HG03565 (cell line): ENCODE data around the gene WWOX.
"Not testable (repeated sequence)": the region's sequence is repeated elsewhere in the genome, so short reads cannot be mapped to it uniquely, and the experiment has no call there.

Experiments used
- ATAC-seq: cut with Tn5 transposase; IDR thresholded peaks from one replicate; pipeline ENCODE4 v1.9.1; 2021; ENCODE audit warnings: mild to moderate bottlenecking, moderate library complexity; ENCODE audit not compliant: unreplicated experiment

Gene WWOX

DNA sequence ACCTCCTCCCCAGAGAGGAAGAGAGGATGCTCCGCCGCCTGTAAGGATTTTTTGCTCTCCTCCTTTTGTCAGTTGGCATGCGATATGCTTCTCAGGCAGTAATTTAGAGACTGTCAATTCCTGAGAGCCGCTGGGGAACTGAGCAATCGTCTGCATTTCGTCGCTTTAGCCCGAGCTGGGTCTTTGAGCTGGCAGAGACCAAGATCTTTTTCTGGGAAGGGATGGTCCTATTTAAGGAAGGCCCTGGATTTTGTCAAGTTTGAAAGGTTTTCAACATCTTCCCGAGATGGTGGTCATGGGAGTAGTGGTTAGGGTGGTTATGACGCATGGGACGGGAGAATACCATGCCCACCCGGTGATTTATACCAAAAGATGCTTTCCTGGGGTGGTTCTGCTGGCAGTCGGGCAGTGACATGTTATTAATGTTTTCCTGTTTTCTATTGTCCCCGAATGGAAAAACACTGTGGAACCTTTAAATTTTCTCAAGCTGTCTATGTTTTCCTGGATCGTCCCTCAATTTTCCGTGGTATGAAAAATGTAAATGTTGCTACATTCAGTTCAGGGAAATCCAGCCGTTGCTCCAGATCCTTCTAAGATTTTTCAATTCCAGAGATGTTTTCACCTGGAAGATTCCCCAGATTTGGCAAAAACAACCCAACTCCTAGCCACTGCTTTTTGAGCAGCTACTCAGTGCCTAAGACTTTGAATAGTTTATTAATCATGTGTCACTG, 914.6 kb downstream of the WWOX start:
- no peak for ATAC-seq

- no peak for ATAC-seq
These were observed 919.4 kb downstream of the WWOX start for GRCh38 chr16:79018650-79019429.

GRCh38 chr16:79019431-79019830, 920.0 kb downstream of the WWOX start:
- no peak for ATAC-seq

GRCh38 chr16:79021991-79022630, 922.7 kb downstream of the WWOX start:
- no peak for ATAC-seq

DNA sequence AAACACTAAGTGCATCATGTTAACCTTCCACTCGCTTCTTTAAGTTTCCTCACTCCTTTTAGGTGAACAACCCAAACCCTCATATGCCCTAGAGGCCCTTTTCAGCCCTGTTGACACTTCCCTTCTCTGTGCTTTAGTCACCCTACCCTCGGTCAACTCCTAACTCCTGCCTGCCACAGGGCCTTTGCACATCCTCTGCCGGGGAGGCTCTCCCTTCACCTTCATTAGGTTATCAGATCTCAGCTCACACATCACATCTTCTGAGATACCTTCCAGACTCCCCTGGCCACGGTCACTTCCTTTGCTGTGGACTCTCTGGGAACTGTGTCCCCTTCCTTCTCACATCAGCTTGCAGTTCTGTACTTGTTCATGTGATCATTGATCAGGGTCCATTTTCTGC, 926.7 kb downstream of the WWOX start:
- ATAC-seq = no peak

- no peak for ATAC-seq
These were observed 937.1 kb downstream of the WWOX start for GRCh38 chr16:79036541-79036940.

- no peak for ATAC-seq
These were observed 938.3 kb downstream of the WWOX start for GRCh38 chr16:79037521-79038373.

DNA sequence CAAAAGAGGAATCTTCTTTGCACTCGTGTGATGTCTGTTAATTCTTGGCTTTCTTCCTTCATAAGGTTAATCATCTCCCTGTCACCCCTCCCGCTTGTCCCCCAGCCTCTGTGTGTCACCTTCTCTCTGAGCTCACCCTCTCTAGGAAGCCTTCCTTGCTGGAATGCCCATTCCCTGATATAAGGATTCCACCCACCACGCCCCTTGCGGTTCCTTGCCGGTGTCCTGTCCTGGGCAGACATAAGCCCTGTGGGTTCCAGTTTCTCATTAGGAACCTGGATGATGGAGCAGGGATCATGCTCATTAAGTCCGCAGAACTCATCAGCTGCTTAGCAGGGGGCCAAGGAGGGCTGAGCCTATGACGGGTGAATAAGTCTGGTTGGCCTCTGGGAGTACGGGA, 941.8 kb downstream of the WWOX start:
- no peak for ATAC-seq

DNA sequence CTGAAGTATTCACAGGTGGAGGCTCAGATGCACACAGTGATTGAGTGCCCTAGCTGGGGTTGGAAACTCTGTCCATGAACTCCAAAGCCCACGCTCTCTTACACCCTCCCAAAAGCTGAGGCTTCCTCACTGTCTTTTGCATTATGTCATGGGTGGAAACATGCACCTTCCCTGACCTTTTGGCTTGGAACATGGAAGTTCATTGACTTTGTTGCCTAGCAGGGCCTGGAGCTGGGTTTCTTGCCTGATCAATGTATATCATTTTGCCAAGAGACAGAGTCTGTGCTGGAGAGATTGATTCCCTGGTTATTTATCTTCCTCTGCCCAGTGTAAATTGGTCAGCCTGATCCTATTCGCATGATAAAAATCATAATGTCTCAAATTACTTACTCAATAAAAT, 942.7 kb downstream of the WWOX start:
- no peak for ATAC-seq

DNA sequence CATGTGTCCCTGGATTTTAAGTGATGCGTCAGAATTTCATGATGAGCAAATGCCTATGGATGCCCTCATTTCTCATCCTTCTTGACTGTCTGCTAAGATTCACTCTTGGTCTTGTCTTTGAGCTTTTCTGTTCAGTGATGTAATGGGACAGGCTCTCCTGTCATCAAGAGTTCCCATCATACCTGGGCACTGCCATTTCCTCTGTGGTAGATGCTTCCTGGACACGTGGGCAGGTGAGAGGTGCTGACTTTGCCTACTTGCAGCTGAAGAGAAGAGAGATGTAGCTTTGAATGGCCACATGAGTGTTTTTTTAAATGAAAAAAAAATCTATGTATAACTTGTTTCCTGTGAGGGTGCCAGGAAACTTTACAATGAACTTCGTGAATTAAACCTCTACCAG, 943.4 kb downstream of the WWOX start:
- no peak for ATAC-seq

DNA sequence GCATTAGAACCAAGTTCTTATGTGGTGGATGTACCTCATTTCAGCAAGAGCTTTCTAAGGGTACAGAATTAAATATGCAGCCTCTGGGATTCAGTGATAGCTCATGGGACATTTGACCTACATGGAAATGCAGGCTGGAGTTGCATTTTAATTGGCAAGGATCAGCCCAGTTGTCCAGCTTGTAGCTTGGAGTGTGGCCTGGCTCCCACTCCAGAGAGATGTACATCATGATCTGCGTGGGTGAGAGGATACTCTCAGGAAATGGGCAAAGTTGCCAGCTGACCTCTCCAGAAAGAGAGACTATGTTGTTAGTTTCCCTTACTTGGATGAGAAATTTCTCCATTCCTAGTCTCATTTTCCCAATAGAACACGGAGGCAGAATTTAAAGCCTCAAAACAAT, 945.7 kb downstream of the WWOX start:
- no peak for ATAC-seq

GRCh38 chr16:79047337-79047736, 947.9 kb downstream of the WWOX start:
- ATAC-seq = no peak

GRCh38 chr16:79049040-79049439, 949.6 kb downstream of the WWOX start:
- no peak for ATAC-seq

- no peak for ATAC-seq
These were observed 950.6 kb downstream of the WWOX start for GRCh38 chr16:79050063-79050462.

- no peak for ATAC-seq
These were observed 951.9 kb downstream of the WWOX start for GRCh38 chr16:79051313-79051712.

DNA sequence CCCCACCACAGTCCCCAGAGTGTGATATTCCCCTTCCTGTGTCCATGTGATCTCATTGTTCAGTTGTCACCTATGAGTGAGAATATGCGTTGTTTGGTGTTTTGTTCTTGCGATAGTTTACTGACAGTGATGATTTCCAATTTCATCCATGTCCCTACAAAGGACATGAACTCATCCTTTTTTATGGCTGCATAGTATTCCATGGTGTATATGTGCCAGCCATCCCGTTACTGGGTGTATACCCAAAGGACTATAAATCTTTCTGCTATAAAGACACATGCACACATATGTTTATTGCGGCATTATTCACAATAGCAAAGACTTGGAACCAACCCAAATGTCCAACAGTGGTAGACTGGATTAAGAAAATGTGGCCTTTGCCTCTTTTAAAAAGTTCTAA, 952.7 kb downstream of the WWOX start:
- not testable (repeated sequence) for ATAC-seq

- ATAC-seq = no peak
These were observed 954.1 kb downstream of the WWOX start for GRCh38 chr16:79053577-79053976.

DNA sequence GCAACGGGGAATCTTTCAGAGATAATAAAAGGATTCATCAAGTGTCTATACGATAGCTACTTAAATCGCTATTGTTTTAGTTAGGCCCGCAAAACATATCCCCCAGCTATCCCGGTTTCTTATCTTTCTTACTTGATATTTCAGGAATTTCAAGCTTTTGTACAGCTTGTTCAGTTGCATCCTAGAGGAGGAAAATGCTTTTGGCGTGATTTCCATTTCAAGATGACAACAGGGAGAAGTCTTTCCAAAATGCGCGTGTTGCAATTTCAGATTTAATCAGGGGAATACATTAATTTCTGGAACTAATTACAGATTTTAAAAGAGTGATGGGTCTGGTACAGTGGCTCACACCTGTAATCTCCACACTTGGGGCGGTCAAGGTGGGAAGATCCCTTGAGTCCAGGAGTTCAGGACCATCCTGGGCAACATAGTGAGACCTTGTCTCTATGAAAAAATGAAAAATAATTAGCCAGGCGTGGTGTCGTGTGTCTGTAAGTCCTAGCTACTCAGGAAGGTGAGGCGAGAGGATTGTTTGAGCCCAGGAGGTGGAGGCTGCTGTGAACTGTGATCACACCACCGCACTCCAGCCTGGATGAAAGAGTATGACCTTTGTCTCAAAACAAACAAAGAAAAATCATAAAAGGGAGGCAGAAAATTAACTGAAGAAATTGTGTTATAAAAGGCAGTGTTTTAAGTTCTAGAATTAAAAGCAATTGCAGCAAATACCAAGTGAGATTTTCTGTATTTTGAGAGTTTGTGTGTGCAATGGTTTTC, 954.9 kb downstream of the WWOX start:
- no peak for ATAC-seq

GRCh38 chr16:79055251-79055970, 956.0 kb downstream of the WWOX start:
- ATAC-seq = no peak

GRCh38 chr16:79061181-79061580, 961.7 kb downstream of the WWOX start:
- no peak for ATAC-seq
